Body of pancreas (tissue), 4 donors: ENCODE measurements around the gene GID8. TPM values are rescaled to one million over a fixed set of nuclear protein-coding genes. Genes with fewer than 3 reads are reported as not detected.

Experiments
- ATAC-seq: fragments of 150-250 bp; one replicate; pipeline ENCODE4 v1.9.1; 2016
- DNase-seq, 4 donors: peaks; one replicate each; pipeline ENCODE4 v3.0.0-alpha.2; 2019
- H3K27ac ChIP-seq, 4 donors: fragments of 200-600 bp; sonication (generic); 1 replicate in 3 of 4; 2 replicates in 1 of 4; pipeline versions ENCODE4 v1.5.1 to v1.6.1; 2016 to 2019; ENCODE audit warnings: mild to moderate bottlenecking in 1 of 4, mixed read lengths in 1 of 4, moderate library complexity in 1 of 4
- H3K27me3 ChIP-seq, 2 donors: fragments of 200-600 bp; sonication (generic); one replicate each; pipeline ENCODE4 v1.6.0; 2016; ENCODE audit warnings: mild to moderate bottlenecking in 1 of 2
- H3K36me3 ChIP-seq, 2 donors: fragments of 200-600 bp; sonication (generic); replicated peaks in 1 of 2; 2 replicates each; pipeline ENCODE4 v1.5.1; 2016; ENCODE audit warnings: low read depth in 2 of 2; ENCODE audit not compliant: insufficient read depth in 1 of 2
- H3K4me1 ChIP-seq: fragments of 200-600 bp; sonication (generic); one replicate; pipeline ENCODE4 v1.6.0; 2016
- H3K4me3 ChIP-seq, 2 donors: fragments of 200-600 bp; sonication (generic); 1 replicate in 1 of 2; 2 replicates in 1 of 2; pipeline ENCODE4 v1.5.1; 2016 to 2019
- H3K9me3 ChIP-seq, 3 donors: fragments of 200-600 bp; sonication (generic); 1 replicate in 2 of 3; 2 replicates in 1 of 3; pipeline ENCODE4 v1.5.1; 2016
- CTCF ChIP-seq, 7 experiments: fragments of 450-650 bp in 4 of 7; fragments of 200-600 bp in 3 of 7; sonication (generic) in 3 of 7; IDR thresholded peaks; one replicate each; pipeline ENCODE4 v1.5.1; 2016 to 2019; ENCODE audit warnings: antibody characterized with exemption in 7 of 7
- POLR2A ChIP-seq, 3 donors: fragments of 450-650 bp; IDR thresholded peaks; one replicate each; pipeline ENCODE4 v1.6.1; 2016; ENCODE audit warnings: antibody characterized with exemption in 3 of 3, mild to moderate bottlenecking in 2 of 3
- WGBS, 2 donors: methylation state at CpG; one replicate each; pipeline ENCODE4 v1.1.5; 2017; 5-methylcytosine and 5-hydroxymethylcytosine counted together
- intact Hi-C: fragments of 100-400 bp; cut with DNase I; formaldehyde crosslinking; loops from one replicate; pipeline ENCODE4 v1.15.1; 2023
- total RNA-seq, 2 donors: library from RNA; depleted of rRNA; stranded (reverse); fragments of >200 nt; gene quantifications; one replicate each; pipeline ENCODE4 v1.1.0, GENCODE V29; 2016

Gene GID8
- total RNA-seq, 2 donors from 2014 or later = 26.2 to 29.7 TPM

GRCh38 chr20:62984666-62985443, 46.9 kb downstream of the GID8 start:
- intact Hi-C loops = no loop called here
- TF ChIP-seq POLR2A (IDR thresholded peaks at IDR 0.05) (no peak), CTCF (IDR thresholded peaks at IDR 0.05) (no peak)
- H3K9me3 ChIP-seq = no peaks in the 10 kb centered on the region
- no peaks in the 10 kb centered on the region for H3K27me3 ChIP-seq
- ATAC-seq = no peak
- 69 to 71% methylated on average over 17 to 18 of the region's 18 CpGs for WGBS, 2 donors
- H3K36me3 ChIP-seq = no peaks in the 10 kb centered on the region
- H3K4me1 ChIP-seq = no peaks in the 10 kb centered on the region
- H3K27ac ChIP-seq = no peak overlapping the region
- no peak overlapping the region for H3K4me3 ChIP-seq
- no peak for DNase-seq

DNA sequence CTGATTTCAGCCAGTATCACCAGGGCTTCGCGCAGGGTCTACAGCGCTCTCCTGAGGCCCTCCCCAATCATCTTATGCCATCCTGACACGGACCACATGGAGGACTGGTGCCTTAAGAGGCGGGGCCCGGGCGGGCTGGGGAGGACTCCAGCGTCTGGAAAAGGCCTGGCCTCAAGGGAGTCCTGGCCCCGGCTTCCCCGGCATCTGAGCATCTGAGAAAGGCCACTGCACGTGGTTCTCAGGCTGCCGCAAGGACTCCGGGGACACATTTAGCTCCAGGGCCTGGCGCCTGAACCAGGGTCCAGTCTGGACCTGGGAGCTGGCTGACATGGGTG, 47.5 kb downstream of the GID8 start:
- no peak overlapping the region for H3K27ac ChIP-seq
- no peak overlapping the region for H3K4me3 ChIP-seq
- no peaks in the 10 kb centered on the region for H3K36me3 ChIP-seq
- DNase-seq (no peak), ATAC-seq (no peak)
- 59% methylated on average over 14 of the region's 14 CpGs; no CpG with 5 or more reads in 1 of the 2 donors for WGBS, 2 donors
- intact Hi-C loops = no loop called here
- no peaks in the 10 kb centered on the region for H3K4me1 ChIP-seq
- H3K9me3 ChIP-seq = no peaks in the 10 kb centered on the region
- TF ChIP-seq CTCF (IDR thresholded peaks at IDR 0.05) (no peak), POLR2A (IDR thresholded peaks at IDR 0.05) (no peak)
- no peaks in the 10 kb centered on the region for H3K27me3 ChIP-seq

DNA sequence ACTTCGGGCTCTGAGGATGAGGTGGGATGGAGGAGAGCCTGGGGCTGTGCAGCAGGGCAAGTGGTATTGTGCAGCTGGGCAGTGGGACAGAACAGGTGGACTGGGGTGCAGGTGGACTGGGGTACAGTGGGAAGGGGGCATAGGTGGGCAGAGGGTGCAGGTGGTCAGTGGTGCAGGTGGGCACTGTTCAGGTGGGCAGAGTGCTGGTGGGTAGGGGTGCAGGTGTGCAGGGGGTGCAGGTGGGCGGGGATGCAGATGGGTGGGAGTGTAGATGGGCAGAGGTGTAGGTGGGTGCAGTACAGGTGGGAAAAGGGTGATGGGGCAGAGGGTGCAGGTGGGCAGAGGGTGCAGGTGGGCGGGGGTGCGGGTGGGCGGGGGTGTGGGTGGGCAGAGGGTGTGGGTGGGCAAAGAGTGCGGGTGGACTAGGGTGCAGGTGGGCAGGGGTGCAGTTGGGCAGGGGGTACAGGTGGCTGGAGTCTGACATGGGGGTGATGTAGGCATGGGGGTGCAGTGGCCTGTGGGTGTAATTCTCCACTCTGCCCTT, 48.4 kb downstream of the GID8 start:
- Histone ChIP-seq H3K4me3 (no peak overlapping the region), H3K27me3 (no peaks in the 10 kb centered on the region), H3K4me1 (no peaks in the 10 kb centered on the region), H3K9me3 (no peaks in the 10 kb centered on the region), H3K27ac (no peak overlapping the region), H3K36me3 (no peaks in the 10 kb centered on the region)
- ATAC-seq (no peak), DNase-seq (no peak)
- intact Hi-C loops = no loop called here
- WGBS, 2 donors = 49 to 60% methylated on average over 5 to 6 of the region's 6 CpGs
- TF ChIP-seq POLR2A (IDR thresholded peaks at IDR 0.05) = no peak
- no peak for TF ChIP-seq CTCF (IDR thresholded peaks at IDR 0.05)

DNA sequence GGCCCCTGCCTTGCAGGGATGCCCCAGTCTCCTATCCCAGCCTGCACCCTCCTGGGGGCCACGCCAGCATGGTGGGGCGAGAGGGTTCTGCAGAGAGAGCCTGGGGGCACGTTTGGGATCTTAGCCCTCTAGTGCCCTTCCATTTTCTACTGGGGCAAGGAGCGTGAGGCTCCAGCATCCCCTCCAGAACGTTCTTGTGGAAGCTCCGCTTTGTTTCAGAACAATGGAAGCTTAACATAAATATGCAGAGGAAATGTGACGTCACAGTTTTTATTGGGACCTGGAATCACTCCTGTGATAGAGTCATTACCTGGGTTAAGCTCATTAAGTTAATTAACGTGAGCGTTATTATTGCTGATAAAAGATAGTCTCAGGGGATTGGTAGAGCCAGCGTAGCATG, 49.2 kb downstream of the GID8 start:
- TF ChIP-seq POLR2A (IDR thresholded peaks at IDR 0.05) (no peak), CTCF (IDR thresholded peaks at IDR 0.05) (no peak)
- Histone ChIP-seq H3K27me3 (no peaks in the 10 kb centered on the region), H3K36me3 (no peaks in the 10 kb centered on the region), H3K4me3 (no peak overlapping the region), H3K27ac (no peak overlapping the region), H3K9me3 (no peaks in the 10 kb centered on the region), H3K4me1 (no peaks in the 10 kb centered on the region)
- intact Hi-C loops = no loop called here
- WGBS, 2 donors = 37 to 42% methylated on average over 10 of the region's 10 CpGs
- DNase-seq (no peak), ATAC-seq (no peak)

DNA sequence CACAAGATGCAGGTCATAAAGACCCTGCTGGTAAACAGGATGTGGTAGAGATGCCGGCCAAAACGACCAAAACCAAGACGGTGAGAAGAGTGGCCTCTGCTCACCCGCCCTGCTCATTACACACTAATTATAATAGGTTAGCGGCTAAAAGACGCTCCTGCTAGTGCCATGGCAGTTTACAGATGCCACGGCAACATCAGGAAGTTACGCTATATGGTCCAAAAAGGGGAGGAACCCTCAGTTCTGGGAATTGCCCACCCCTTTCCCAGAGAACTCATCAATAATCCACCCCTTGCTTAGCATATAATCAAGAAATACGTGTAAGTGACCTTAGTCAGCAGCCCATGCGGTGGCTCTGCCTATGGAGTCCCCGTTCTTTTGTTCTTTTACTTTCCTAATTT, 51.3 kb downstream of the GID8 start:
- intact Hi-C loops = no loop called here
- Histone ChIP-seq H3K9me3 (no peaks in the 10 kb centered on the region), H3K4me3 (no peak overlapping the region), H3K4me1 (no peaks in the 10 kb centered on the region), H3K36me3 (no peaks in the 10 kb centered on the region), H3K27me3 (no peaks in the 10 kb centered on the region), H3K27ac (no peak overlapping the region)
- ATAC-seq = no peak
- TF ChIP-seq POLR2A (IDR thresholded peaks at IDR 0.05) (no peak), CTCF (IDR thresholded peaks at IDR 0.05) (no peak)
- no peak for DNase-seq
- WGBS, 2 donors = 35 to 54% methylated on average over 8 to 11 of the region's 11 CpGs
